K562 (cell line): ENCODE measurements around the gene ANGPTL1. TPM values are rescaled to one million over a fixed set of nuclear protein-coding genes. Genes with fewer than 3 reads are reported as not detected.

ENCODE experiments used
- ATAC-seq: fragments of 200-7000 bp; cut with Tn5 transposase; 3 replicates; pipeline ENCODE4 v1.9.1; 2020; ENCODE audit warnings: moderate library complexity
- BruUV-seq: library from RNA; stranded (reverse); fragments of 400-500 nt; replicated peaks from 2 replicates; lab custom pipeline; 2021; lab: Mats Ljungman, UMichigan
- CTCF ChIA-PET: fragments of 300-600 bp; formaldehyde crosslinking; extraction: SDS; loops from one replicate; lab custom pipeline; 2021; ENCODE audit warnings: low intra/inter-chr PET ratio; lab: Yijun Ruan, JAX
- POLR2A ChIA-PET: fragments of 300-600, 350-650 bp; sonication (Branson Sonifier 250); formaldehyde crosslinking; extraction: SDS; loops from one replicate; lab custom pipeline; 2021; ENCODE audit warnings: antibody characterized with exemption, inconsistent platforms; lab: Yijun Ruan, JAX
- DNase-seq, 4 experiments: peaks; one replicate each; pipeline versions ENCODE4 v3.0.0 to v3.0.0-alpha.2; 2011 to 2018; ENCODE audit warnings: low spot score in 3 of 4, mixed read lengths in 3 of 4; ENCODE audit errors: extremely low read depth in 1 of 4
- FAIRE-seq: peaks from 2 replicates; lab custom pipeline; 2011; peaks lifted over from hg19 to GRCh38; lab: Jason Lieb, UNC
- H2AFZ ChIP-seq: 2 replicates; pipeline ENCODE4 v1.6.0; 2011; ENCODE audit warnings: low read depth, low read length, control low read depth, inconsistent platforms
- H3K27ac ChIP-seq: fragments of 200-600 bp; 3 replicates; pipeline ENCODE4 v1.8.0; 2011; ENCODE audit warnings: low read depth, mild to moderate bottlenecking, control low read depth, inconsistent platforms, low read length, moderate library complexity, mixed read lengths; ENCODE audit errors: extremely low read depth
- H3K27me3 ChIP-seq, 2 experiments: fragments of 300-600 bp in 1 of 2; 2 replicates in 1 of 2; 3 replicates in 1 of 2; pipeline versions ENCODE4 v1.6.0 to v1.8.0; 2011; ENCODE audit warnings: inconsistent platforms in 2 of 2, low read length in 2 of 2, mild to moderate bottlenecking in 1 of 2, mixed read lengths in 1 of 2, moderate library complexity in 1 of 2; ENCODE audit not compliant: control insufficient read depth in 2 of 2, insufficient read depth in 2 of 2
- H3K36me3 ChIP-seq: fragments of 300-600 bp; 3 replicates; pipeline ENCODE4 v1.8.0; 2011; ENCODE audit warnings: mild to moderate bottlenecking, low read length, inconsistent platforms; ENCODE audit not compliant: control insufficient read depth, insufficient read depth
- H3K4me1 ChIP-seq, 2 experiments: fragments of 200-600 bp in 1 of 2; replicated peaks in 1 of 2; 2 replicates in 1 of 2; 3 replicates in 1 of 2; pipeline versions ENCODE4 v1.5.1 to v1.8.0; 2011; ENCODE audit warnings: inconsistent platforms in 2 of 2, low read length in 2 of 2, mild to moderate bottlenecking in 1 of 2, mixed read lengths in 1 of 2, moderate library complexity in 1 of 2; ENCODE audit not compliant: control insufficient read depth in 2 of 2, insufficient read depth in 2 of 2
- H3K4me2 ChIP-seq: 2 replicates; pipeline ENCODE4 v1.6.1; 2011; ENCODE audit warnings: low read length, control low read depth, inconsistent platforms, mixed read lengths; ENCODE audit not compliant: insufficient read depth
- H3K4me3 ChIP-seq: fragments of 200-600 bp; sonication (generic), shearing (Covaris generic); 2 replicates; pipeline ENCODE4 v1.5.1; 2016; ENCODE audit warnings: control low read depth, inconsistent platforms
- H3K79me2 ChIP-seq: fragments of 200-600 bp; 3 replicates; pipeline ENCODE4 v1.8.0; 2011; ENCODE audit warnings: low read length, inconsistent platforms; ENCODE audit not compliant: control insufficient read depth, insufficient read depth
- H3K9ac ChIP-seq, 2 experiments: 2 replicates each; pipeline versions ENCODE4 v1.6.0 to v1.6.1; 2011; ENCODE audit warnings: low read depth in 2 of 2, low read length in 2 of 2, control low read depth in 1 of 2, inconsistent platforms in 1 of 2, mild to moderate bottlenecking in 1 of 2, mixed read lengths in 1 of 2; ENCODE audit not compliant: insufficient read depth in 1 of 2
- H3K9me1 ChIP-seq: one replicate; pipeline ENCODE4 v1.6.0; 2011; ENCODE audit warnings: inconsistent platforms, mild to moderate bottlenecking, low read length, moderate library complexity; ENCODE audit not compliant: control insufficient read depth, insufficient read depth
- H3K9me3 ChIP-seq: replicated peaks from 2 replicates; pipeline ENCODE4 v1.5.1; 2011; ENCODE audit warnings: low read depth, low read length, inconsistent platforms; ENCODE audit not compliant: control insufficient read depth, insufficient read depth
- H4K20me1 ChIP-seq: replicated peaks from 2 replicates; pipeline ENCODE4 v1.6.1; 2011; ENCODE audit warnings: low read length, inconsistent platforms, mixed read lengths; ENCODE audit not compliant: control insufficient read depth, insufficient read depth
- ATF3 ChIP-seq, 2 experiments: fragments of 450-650 bp in 1 of 2; sonication (generic) in 1 of 2; formaldehyde crosslinking in 1 of 2; IDR thresholded peaks in 1 of 2; conservative IDR thresholded peaks in 1 of 2; 2 replicates each; pipeline versions ENCODE4 v1.6.1 to v1.8.1; 2016 to 2023; ENCODE audit warnings: mild to moderate bottlenecking in 2 of 2, moderate library complexity in 2 of 2, inconsistent platforms in 1 of 2, missing genetic modification reagents in 1 of 2
- MLLT1 ChIP-seq, 2 experiments: fragments of 450-650 bp; IDR thresholded peaks; 2 replicates each; pipeline ENCODE4 v1.6.1; 2016
- SIN3B ChIP-seq: fragments of 450-650 bp; IDR thresholded peaks from 2 replicates; pipeline ENCODE4 v1.6.1; 2017; ENCODE audit warnings: low read depth, mild to moderate bottlenecking, moderate library complexity
- XRCC4 ChIP-seq: IDR thresholded peaks from one replicate; pipeline ENCODE4 v1.6.1; 2011; ENCODE audit not compliant: insufficient read depth, insufficient read length; ENCODE audit errors: extremely low read depth
- WGBS: fragments of 100-300 bp; shearing (Covaris generic); methylation state at CpG from one replicate; pipeline ENCODE4 v1.1.6; 2016; ENCODE audit warnings: low coverage, mixed read lengths; ENCODE audit not compliant: insufficient coverage; ENCODE audit errors: missing lambda C conversion rate; 5-methylcytosine and 5-hydroxymethylcytosine counted together
- in situ Hi-C: fragments of 300-500 bp; cut with MboI; formaldehyde crosslinking; loops from 4 replicates; pipeline ENCODE4 v1.15.0; 2018; ENCODE audit warnings: inconsistent platforms, mixed read lengths
- intact Hi-C: fragments of 100-400 bp; cut with micrococcal nuclease; formaldehyde crosslinking; loops from 2 replicates; pipeline ENCODE4 v1.14.2; 2022
- polyA plus RNA-seq, 8 experiments: library from polyadenylated mRNA; depleted of rRNA in 4 of 8; stranded (reverse) in 5 of 8; unstranded in 3 of 8; fragments of >200 nt; fragmentation: Nextera tagmentation in 2 of 8; fragmentation: Illumina TruSeq in 1 of 8; extraction: Ambion mirVana in 2 of 8; extraction: Trizol in 1 of 8; gene quantifications; 2 replicates each; pipeline versions ENCODE4 v1.2.1 to v1.2.3, GENCODE V29; 2011 to 2014; ENCODE audit warnings: inconsistent platforms in 1 of 8, missing spikeins in 1 of 8
- total RNA-seq, 7 experiments: library from RNA; depleted of rRNA in 6 of 7; stranded (reverse); fragments of >200 nt in 6 of 7; fragmentation: Illumina TruSeq in 2 of 7; extraction: Trizol in 2 of 7; gene quantifications; 2 replicates each; pipeline versions ENCODE4 v1.2.1 to v1.2.3, GENCODE V29; 2011 to 2021; ENCODE audit warnings: low replicate concordance in 1 of 7

ANGPTL1 gene
- total and polyA plus RNA-seq, 9 of the 15 experiments (the other 6 are each of a cell fraction or from before 2014, with no cell fraction given): 0.04 to 0.06 TPM; not detected in 7

- no peak overlapping the region for H3K4me2 ChIP-seq
- H3K27me3 ChIP-seq: no peaks in the 10 kb centered on the region; a peak in 1 of 5 replicates
- in situ Hi-C loops (no loop called here), intact Hi-C loops (no loop called here)
- H3K9ac ChIP-seq: no peak overlapping the region
- H3K27ac ChIP-seq: no peak overlapping the region
- no TSS peak for BruUV-seq
- TF ChIP-seq XRCC4 (no peak), ATF3 (IDR thresholded peaks at IDR 0.05) (no peak), ATF3 (CRISPR knock-in tag; conservative IDR thresholded peaks at IDR 0.05) (no peak), SIN3B (no peak), MLLT1 (IDR thresholded peaks at IDR 0.05) (no peak)
- no peak overlapping the region for H2AFZ ChIP-seq
- 3% methylated on average over 2 of the region's 2 CpGs for WGBS
- DNase-seq (no peak), FAIRE-seq (no peak), ATAC-seq (no peak)
- ChIA-PET CTCF (no interaction called here), POLR2A (interaction anchor here (0.6 kb wide), 1 partner anchor 13 kb away, joined by 3 read pairs; no protein-coding TSS in a partner anchor)
- no peaks in the 10 kb centered on the region for H3K4me1 ChIP-seq
- no peaks in the 10 kb centered on the region for H3K9me1 ChIP-seq
- H3K36me3 ChIP-seq: no peaks in the 10 kb centered on the region
- no peaks in the 10 kb centered on the region for H3K9me3 ChIP-seq
- H4K20me1 ChIP-seq: no peaks in the 10 kb centered on the region
- no peak overlapping the region for H3K4me3 ChIP-seq
- no peaks in the 10 kb centered on the region for H3K79me2 ChIP-seq
These were observed 48.7 kb upstream of the ANGPTL1 start for GRCh38 chr1:178919581-178919980.
